H9 (cell line): ENCODE measurements around the gene ROBO2. TPM values are rescaled to one million over a fixed set of nuclear protein-coding genes. Genes with fewer than 3 reads are reported as not detected.

ENCODE experiments used
- DNase-seq: peaks from one replicate; pipeline ENCODE4 v3.0.0-alpha.2; 2017
- H2AFZ ChIP-seq: one replicate; pipeline ENCODE4 v1.6.1; 2013; ENCODE audit warnings: mild to moderate bottlenecking, low read length, control low read depth, moderate library complexity
- H2AK5ac ChIP-seq: 2 replicates; pipeline ENCODE4 v1.6.1; 2013; ENCODE audit warnings: low read length, control low read depth, mixed read lengths; ENCODE audit not compliant: insufficient read length
- H2BK120ac ChIP-seq: one replicate; pipeline ENCODE4 v1.6.1; 2013; ENCODE audit warnings: low read depth, mild to moderate bottlenecking, low read length, control low read depth, inconsistent platforms; ENCODE audit not compliant: poor library complexity, severe bottlenecking
- H2BK12ac ChIP-seq: 2 replicates; pipeline ENCODE4 v1.6.1; 2013; ENCODE audit warnings: low read length, control low read depth, mixed read lengths, low read depth; ENCODE audit not compliant: insufficient read length
- H2BK15ac ChIP-seq: 2 replicates; pipeline ENCODE4 v1.6.1; 2013; ENCODE audit warnings: low read depth, low read length, control low read depth
- H2BK20ac ChIP-seq: one replicate; pipeline ENCODE4 v1.6.1; 2013; ENCODE audit warnings: low read depth, mild to moderate bottlenecking, low read length, control low read depth, inconsistent platforms; ENCODE audit not compliant: poor library complexity, severe bottlenecking
- H2BK5ac ChIP-seq: 2 replicates; pipeline ENCODE4 v1.6.1; 2013; ENCODE audit warnings: low read length, control low read depth, mixed read lengths; ENCODE audit not compliant: insufficient read length
- H3K14ac ChIP-seq: 2 replicates; pipeline ENCODE4 v1.6.1; 2013; ENCODE audit warnings: low read length, control low read depth; ENCODE audit not compliant: insufficient read depth
- H3K18ac ChIP-seq: 2 replicates; pipeline ENCODE4 v1.6.1; 2013; ENCODE audit warnings: low read depth, mild to moderate bottlenecking, mixed read lengths, low read length, control low read depth; ENCODE audit not compliant: insufficient read length
- H3K23ac ChIP-seq: 2 replicates; pipeline ENCODE4 v1.6.1; 2013; ENCODE audit warnings: low read length, control low read depth, mixed read lengths, low read depth; ENCODE audit not compliant: insufficient read length
- H3K23me2 ChIP-seq: 2 replicates; pipeline ENCODE4 v1.6.1; 2013; ENCODE audit warnings: low read depth, mild to moderate bottlenecking, mixed read lengths, low read length, control low read depth; ENCODE audit not compliant: insufficient read length, poor library complexity, severe bottlenecking
- H3K27ac ChIP-seq: 2 replicates; pipeline ENCODE4 v1.5.1; 2013; ENCODE audit warnings: low read length, control low read depth, mixed read lengths, low read depth; ENCODE audit not compliant: insufficient read length
- H3K27me3 ChIP-seq: 2 replicates; pipeline ENCODE4 v1.6.1; 2013; ENCODE audit warnings: low read length, control low read depth, inconsistent platforms; ENCODE audit not compliant: insufficient read depth
- H3K4ac ChIP-seq: 2 replicates; pipeline ENCODE4 v1.6.1; 2013; ENCODE audit warnings: low read depth, mild to moderate bottlenecking, control low read depth, inconsistent platforms, low read length, moderate library complexity
- H3K4me1 ChIP-seq: 2 replicates; pipeline ENCODE4 v1.6.1; 2013; ENCODE audit warnings: low read length, control low read depth, inconsistent platforms; ENCODE audit not compliant: insufficient read depth
- H3K4me2 ChIP-seq: 2 replicates; pipeline ENCODE4 v1.6.1; 2013; ENCODE audit warnings: low read length, control low read depth, mixed read lengths; ENCODE audit not compliant: insufficient read length, insufficient read depth
- H3K56ac ChIP-seq: 2 replicates; pipeline ENCODE4 v1.6.1; 2013; ENCODE audit warnings: low read depth, mild to moderate bottlenecking, mixed read lengths, low read length, control low read depth; ENCODE audit not compliant: insufficient read length
- H3K79me1 ChIP-seq: 2 replicates; pipeline ENCODE4 v1.6.1; 2013; ENCODE audit warnings: low read depth, mild to moderate bottlenecking, moderate library complexity, low read length, control low read depth, inconsistent platforms; ENCODE audit not compliant: insufficient read depth, poor library complexity, severe bottlenecking
- H3K79me2 ChIP-seq: 2 replicates; pipeline ENCODE4 v1.6.1; 2013; ENCODE audit warnings: low read length, control low read depth, inconsistent platforms; ENCODE audit not compliant: insufficient read depth
- H3K9ac ChIP-seq: 2 replicates; pipeline ENCODE4 v1.6.1; 2013; ENCODE audit warnings: low read length, control low read depth, mixed read lengths; ENCODE audit not compliant: insufficient read length; ENCODE audit errors: extremely low read depth
- H3K9me3 ChIP-seq: one replicate; pipeline ENCODE4 v1.6.1; 2013; ENCODE audit warnings: low read depth, low read length, inconsistent platforms; ENCODE audit not compliant: control insufficient read depth
- H3T11ph ChIP-seq: one replicate; pipeline ENCODE4 v1.6.1; 2013; ENCODE audit warnings: mild to moderate bottlenecking, low read length, control low read depth, inconsistent platforms
- H4K20me1 ChIP-seq: one replicate; pipeline ENCODE4 v1.6.1; 2013; ENCODE audit not compliant: control insufficient read depth, insufficient read length, insufficient read depth
- H4K5ac ChIP-seq: 2 replicates; pipeline ENCODE4 v1.6.1; 2013; ENCODE audit warnings: low read depth, mild to moderate bottlenecking, mixed read lengths, low read length, control low read depth; ENCODE audit not compliant: insufficient read length
- H4K8ac ChIP-seq: replicated peaks from 2 replicates; pipeline ENCODE4 v1.6.1; 2013; ENCODE audit warnings: low read length, control low read depth, mixed read lengths, low read depth; ENCODE audit not compliant: insufficient read length
- H4K91ac ChIP-seq: 2 replicates; pipeline ENCODE4 v1.6.1; 2013; ENCODE audit warnings: low read depth, mild to moderate bottlenecking, moderate library complexity, mixed read lengths, low read length, control low read depth; ENCODE audit not compliant: insufficient read length
- H3K27ac Mint-ChIP-seq, 3 experiments: 2 replicates in 2 of 3; 3 replicates in 1 of 3; pipeline ENCODE4 v1.8.0; 2020 to 2021; ENCODE audit warnings: mixed read lengths in 3 of 3, mild to moderate bottlenecking in 1 of 3, moderate library complexity in 1 of 3
- H3K27me3 Mint-ChIP-seq: 2 replicates; pipeline ENCODE4 v1.8.0; 2021; ENCODE audit warnings: low read depth, mild to moderate bottlenecking, moderate library complexity, mixed read lengths
- H3K36me3 Mint-ChIP-seq, 3 experiments: 2 replicates in 2 of 3; 3 replicates in 1 of 3; pipeline ENCODE4 v1.8.0; 2020 to 2021; ENCODE audit warnings: low read depth in 3 of 3, mixed read lengths in 3 of 3; ENCODE audit not compliant: insufficient read depth in 1 of 3
- H3K4me1 Mint-ChIP-seq, 2 experiments: 2 replicates each; pipeline ENCODE4 v1.8.0; 2020; ENCODE audit warnings: mixed read lengths in 2 of 2
- H3K4me3 Mint-ChIP-seq, 2 experiments: 2 replicates in 1 of 2; 3 replicates in 1 of 2; pipeline ENCODE4 v1.8.0; 2020 to 2021; ENCODE audit warnings: mild to moderate bottlenecking in 2 of 2, mixed read lengths in 2 of 2, moderate library complexity in 1 of 2
- H3K9me3 Mint-ChIP-seq, 2 experiments: 2 replicates in 1 of 2; 3 replicates in 1 of 2; pipeline ENCODE4 v1.8.0; 2020; ENCODE audit warnings: mild to moderate bottlenecking in 2 of 2, mixed read lengths in 2 of 2, moderate library complexity in 1 of 2
- WGBS: extraction: QIAGEN DNeasy Blood & Tissue Kit; methylation state at CpG from one replicate; pipeline ENCODE4 v1.1.7; 2013; ENCODE audit warnings: missing lambda C conversion rate, low lambda C conversion rate, mixed read lengths; ENCODE audit not compliant: insufficient read length; ENCODE audit errors: extremely low coverage; 5-methylcytosine and 5-hydroxymethylcytosine counted together
- total RNA-seq: library from RNA; stranded (reverse); gene quantifications from 2 replicates; pipeline ENCODE4 v1.2.1, GENCODE V29; 2021
- TF ChIP-seq, protein P1 (sequence below): fragments of 200-600 bp; sonication (generic); conservative IDR thresholded peaks from 3 replicates; pipeline ENCODE4 v1.8.0; 2021; ENCODE audit warnings: antibody characterized with exemption, mild to moderate bottlenecking

ROBO2 gene
- total RNA-seq, 1 experiment from 2014 or later: 2.3 TPM

DNA sequence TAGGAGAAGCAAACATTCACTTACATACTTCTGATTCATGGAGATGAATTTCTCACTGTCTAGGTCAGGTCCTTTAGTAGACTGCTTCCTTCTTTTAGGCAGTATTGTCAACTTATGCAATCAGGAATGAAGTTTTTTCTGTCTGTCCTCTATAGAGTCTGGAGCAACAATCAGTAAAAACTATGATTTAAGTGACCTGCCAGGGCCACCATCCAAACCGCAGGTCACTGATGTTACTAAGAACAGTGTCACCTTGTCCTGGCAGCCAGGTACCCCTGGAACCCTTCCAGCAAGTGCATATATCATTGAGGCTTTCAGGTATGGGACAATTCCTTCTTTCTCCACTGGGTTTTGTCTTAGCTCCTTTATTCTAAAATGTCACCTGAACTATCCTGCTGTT, 523.1 kb downstream of the ROBO2 start:
- Histone ChIP-seq H3K4me2 (no peak overlapping the region), H4K91ac (no peak overlapping the region), H3K9me3 (no peaks in the 10 kb centered on the region), H4K20me1 (no peaks in the 10 kb centered on the region), H3K79me2 (no peaks in the 10 kb centered on the region), H2AK5ac (no peak overlapping the region), H3K23me2 (no peaks in the 10 kb centered on the region), H3K9ac (no peak overlapping the region), H3K27me3 (no peaks in the 10 kb centered on the region), H2BK5ac (no peak overlapping the region), H3T11ph (no peak overlapping the region), H2BK20ac (no peak overlapping the region), H4K8ac (no peak overlapping the region), H2AFZ (no peak overlapping the region), H3K23ac (no peak overlapping the region), H3K18ac (no peak overlapping the region), H3K4me1 (peaks cover 5% of the 10 kb centered on the region), H2BK120ac (no peak overlapping the region), H3K79me1 (no peaks in the 10 kb centered on the region), H3K4ac (no peak overlapping the region), H3K56ac (no peak overlapping the region), H2BK15ac (no peak overlapping the region), H3K27ac (no peak overlapping the region), H3K14ac (no peak overlapping the region), H4K5ac (no peak overlapping the region), H2BK12ac (no peak overlapping the region)
- Mint-ChIP-seq H3K4me3 (no peak overlapping the region), H3K27me3 (no peaks in the 10 kb centered on the region), H3K9me3 (no peaks in the 10 kb centered on the region), H3K4me1 (peaks cover 20 to 22% of the 10 kb centered on the region in 2 experiments), H3K27ac (no peak overlapping the region), H3K36me3 (no peaks in the 10 kb centered on the region)
- WGBS: no CpG with 5 or more reads among the region's 1 CpG
- no peak for DNase-seq
- TF ChIP-seq, protein P1, sequence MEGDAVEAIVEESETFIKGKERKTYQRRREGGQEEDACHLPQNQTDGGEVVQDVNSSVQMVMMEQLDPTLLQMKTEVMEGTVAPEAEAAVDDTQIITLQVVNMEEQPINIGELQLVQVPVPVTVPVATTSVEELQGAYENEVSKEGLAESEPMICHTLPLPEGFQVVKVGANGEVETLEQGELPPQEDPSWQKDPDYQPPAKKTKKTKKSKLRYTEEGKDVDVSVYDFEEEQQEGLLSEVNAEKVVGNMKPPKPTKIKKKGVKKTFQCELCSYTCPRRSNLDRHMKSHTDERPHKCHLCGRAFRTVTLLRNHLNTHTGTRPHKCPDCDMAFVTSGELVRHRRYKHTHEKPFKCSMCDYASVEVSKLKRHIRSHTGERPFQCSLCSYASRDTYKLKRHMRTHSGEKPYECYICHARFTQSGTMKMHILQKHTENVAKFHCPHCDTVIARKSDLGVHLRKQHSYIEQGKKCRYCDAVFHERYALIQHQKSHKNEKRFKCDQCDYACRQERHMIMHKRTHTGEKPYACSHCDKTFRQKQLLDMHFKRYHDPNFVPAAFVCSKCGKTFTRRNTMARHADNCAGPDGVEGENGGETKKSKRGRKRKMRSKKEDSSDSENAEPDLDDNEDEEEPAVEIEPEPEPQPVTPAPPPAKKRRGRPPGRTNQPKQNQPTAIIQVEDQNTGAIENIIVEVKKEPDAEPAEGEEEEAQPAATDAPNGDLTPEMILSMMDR: peak; percentile 21; the same call in 1 of the 3 replicates
